Measurements from ENCODE around the gene ZNF615.
"Not testable (repeated sequence)": the region's sequence is repeated elsewhere in the genome, so short reads cannot be mapped to it uniquely, and the experiment has no call there.

The ZNF615 gene

DNA sequence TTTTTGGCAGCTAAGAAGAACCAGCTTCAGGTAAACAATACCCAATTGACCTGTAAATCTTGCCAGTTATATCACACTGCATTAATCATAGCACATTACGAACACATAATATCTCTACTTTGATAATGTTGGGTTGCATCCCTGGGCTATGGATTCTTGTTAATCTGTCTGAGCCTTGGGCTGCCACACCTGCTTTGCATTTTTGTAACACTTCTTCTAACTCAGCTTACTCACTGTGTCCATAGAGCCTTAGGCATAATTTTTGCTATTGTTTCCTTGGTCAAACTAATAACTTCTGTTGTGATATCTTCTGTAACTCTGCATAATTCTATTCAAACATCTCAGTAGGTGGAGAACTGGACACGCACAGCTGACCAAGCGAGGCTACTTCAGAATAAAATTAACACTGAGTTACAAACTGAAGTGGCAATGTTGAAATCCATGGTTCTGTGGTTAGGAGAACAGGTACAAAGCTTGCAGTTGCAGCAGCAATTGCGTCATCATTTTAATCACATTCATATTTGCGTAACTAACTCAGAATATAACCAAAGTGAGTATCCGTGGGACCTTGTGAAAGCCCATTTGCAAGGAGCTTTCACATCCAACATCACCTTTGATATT is 27.8 kb downstream of the ZNF615 start:
- DNase-seq: no peak

DNA sequence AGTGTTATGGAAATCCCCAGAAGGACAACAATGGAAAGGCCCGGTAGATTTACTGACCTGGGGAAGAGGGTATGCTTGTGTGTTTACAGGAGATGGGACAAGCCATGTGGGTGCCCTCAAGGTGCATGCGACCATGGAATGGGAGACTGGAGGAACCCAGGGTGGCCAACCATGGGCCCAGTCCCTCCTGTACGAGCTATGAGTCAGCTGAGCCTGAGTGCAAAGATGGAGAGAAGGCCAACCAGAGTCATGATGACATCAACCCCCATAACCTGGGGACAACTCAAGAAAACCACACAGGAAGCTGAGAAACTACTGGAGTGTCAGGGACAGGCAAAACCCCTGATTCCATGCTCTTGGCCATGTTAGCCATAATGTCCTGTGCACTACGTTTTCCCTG is 29.1 kb downstream of the ZNF615 start:
- no peak for DNase-seq

DNA sequence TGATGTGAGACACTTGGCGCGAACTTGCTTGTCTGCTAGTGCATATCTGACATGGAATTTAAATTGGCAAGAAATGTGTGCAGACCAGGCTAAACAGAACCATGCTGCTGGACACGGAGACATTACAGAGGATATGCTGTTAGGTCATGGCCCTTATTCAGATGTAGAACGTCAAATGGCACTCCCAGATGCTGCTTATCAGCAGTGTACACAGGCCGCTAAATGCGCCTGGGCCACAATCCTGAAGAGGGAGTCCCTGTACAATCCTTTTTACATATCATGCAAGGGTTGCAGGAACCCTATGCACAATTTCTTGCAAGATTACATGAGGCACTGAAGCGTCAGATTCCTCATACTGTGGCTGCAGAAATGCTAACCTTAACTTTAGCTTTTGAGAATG is 30.7 kb downstream of the ZNF615 start:
- no peak for DNase-seq

DNA sequence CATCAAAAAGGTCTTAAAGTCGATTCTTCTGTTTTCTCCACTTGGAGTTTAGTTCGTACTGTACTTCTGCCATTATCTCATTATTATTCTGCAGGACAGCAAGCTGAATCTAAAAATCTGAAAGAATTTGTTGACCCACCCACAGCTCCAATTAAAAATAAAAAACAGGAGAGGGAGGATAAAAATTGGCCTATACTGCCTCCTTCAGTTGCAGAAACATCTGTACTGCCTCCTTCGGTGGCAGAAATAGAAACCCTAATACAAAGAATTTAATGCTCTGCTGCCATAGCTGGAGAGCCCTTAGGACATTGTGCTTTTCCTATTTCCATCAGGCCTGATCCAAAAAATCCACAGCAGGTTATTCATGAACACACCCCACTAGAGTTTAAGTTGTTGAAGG is 31.2 kb downstream of the ZNF615 start:
- DNase-seq: no peak

DNA sequence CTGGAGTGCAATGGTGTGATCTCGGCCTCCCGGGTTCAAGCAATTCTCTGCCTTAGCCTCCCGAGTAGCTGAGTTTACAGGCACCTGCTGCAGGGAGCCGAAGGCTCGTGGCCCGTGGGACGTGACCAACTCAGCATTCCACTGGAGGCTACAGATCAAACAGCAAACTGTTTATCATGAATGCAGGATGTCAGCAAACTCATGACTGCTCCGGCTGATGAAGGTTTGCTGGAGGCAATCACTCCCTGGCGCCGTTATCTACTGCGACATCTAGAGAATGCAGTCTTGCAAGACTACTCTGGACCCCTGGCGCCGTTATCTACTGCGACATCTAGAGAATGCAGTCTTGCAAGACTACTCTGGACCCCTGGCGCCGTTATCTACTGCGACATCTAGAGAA is 32.2 kb downstream of the ZNF615 start:
- not testable (repeated sequence) for DNase-seq

DNA sequence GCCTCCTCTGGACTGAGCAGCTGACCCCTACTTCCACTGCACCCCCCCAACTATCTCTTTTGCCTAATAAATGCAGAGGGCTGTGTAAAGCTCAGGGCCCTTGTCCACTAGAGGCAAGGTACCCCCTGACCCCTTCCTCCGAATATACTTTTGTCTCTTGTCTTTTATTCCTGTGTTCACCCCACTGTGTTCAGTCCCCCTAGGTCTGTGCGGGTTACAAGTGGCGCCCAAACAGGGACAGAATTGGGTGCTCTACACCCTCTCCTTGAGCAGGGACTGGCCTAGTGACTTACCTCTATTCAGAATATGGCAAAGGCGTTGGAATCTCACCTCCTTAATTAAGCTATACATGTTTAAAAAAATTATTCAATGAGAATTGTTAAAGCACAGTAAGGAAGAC is 36.4 kb downstream of the ZNF615 start:
- DNase-seq: peak in 2 of 5 experiments; percentile 6 to 67

DNA sequence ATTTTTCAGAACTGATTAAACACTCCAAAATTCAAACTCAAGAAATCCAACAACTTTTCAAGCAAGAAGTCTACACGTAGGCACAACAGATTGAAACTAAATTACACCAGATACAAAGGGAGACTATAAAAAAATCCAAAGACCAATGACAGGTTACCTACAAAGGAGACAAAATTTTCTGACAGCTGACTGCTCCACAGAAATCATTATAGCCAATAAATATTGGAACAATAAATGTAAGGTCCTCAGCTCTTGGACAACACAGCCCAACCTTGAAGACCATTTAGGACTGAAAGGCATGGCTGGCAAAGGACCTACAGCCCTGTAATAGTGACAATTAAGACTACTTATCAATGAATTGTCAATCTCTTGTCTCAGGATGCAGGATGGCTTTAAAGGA is 37.3 kb downstream of the ZNF615 start:
- no peak for DNase-seq

DNA sequence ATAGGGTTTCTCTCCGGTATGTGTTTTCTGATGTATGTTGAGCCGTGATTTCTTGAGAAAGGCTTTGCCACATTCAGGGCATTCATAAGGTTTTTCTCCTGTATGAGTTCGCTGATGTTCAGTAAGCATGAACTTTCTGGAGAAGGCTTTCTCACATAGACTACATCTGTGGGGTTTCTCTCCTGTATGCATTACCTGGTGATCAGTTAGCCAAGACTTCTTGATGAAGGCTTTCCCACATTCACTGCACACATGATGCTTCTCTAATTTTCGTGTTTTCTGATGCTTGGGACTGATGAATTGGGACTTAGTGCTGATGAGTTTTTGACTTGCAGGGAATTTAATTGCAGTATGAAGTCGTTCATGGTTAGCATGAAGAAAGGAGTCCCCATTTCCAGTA is 42.4 kb downstream of the ZNF615 start:
- DNase-seq: no peak

DNA sequence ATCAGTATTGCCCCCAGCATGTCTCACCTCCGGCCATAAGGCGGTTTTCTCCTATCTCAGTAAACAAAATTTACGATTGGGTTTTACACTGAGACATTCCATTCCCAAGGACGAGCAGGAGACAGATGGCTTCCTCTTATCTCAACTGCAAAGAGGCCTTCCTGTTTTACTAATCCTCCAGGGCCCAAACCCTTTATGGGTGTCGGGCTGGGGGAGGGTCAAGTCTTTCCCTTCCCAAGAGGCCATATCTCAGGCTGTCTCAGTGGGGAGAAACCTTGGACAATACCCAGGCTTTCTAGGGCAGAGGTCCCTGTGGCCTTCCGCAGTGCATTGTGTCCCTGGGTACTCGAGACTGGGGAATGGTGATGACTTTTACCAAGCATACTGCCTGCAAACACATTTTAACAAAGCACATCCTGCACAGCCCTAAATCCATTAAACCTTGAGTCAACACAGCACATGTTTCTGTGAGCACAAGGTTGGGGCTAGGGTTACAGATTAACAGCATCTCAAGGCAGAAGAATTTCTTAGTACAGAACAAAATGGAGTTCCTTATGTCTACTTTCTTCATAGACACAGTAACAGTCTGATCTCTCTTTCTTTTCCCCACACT is 47.3 kb downstream of the ZNF615 start:
- not testable (repeated sequence) for DNase-seq

DNA sequence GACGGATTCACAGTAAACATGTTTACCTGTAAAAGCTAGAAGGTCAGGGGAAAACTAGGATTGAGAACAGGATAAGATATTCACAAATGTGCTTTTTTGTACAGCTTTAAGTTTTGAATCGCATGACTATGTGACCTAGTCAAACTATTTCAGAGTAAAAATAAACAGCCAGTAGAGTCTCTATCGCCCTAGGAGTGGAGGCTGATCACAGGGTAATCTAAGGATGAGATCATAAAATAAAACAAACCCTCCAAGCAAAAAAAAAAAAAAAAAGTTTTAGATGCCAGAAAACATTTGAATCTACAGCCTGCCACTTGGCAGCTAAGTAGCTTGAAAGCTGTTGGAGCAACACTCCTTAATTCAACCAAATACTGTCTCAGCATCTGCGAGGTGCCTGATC is 48.2 kb downstream of the ZNF615 start:
- DNase-seq: no peak

DNA sequence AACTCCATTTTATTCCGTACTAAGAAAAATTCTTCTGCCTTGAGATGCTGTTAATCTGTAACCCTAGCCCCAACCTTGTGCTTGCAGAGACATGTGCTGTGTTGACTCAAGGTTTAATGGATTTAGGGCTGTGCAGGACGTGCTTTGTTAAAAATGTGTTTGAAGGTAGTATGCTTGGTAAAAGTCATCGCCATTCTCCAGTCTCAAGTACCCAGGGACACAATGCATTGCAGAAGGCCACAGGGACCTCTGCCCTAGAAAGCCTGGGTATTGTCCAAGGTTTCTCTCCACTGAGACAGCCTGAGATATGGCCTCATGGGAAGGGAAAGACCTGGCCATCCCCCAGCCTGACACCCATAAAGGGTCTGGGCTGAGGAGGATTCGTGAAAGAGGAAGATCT is 50.2 kb downstream of the ZNF615 start:
- DNase-seq: not testable (repeated sequence)

DNA sequence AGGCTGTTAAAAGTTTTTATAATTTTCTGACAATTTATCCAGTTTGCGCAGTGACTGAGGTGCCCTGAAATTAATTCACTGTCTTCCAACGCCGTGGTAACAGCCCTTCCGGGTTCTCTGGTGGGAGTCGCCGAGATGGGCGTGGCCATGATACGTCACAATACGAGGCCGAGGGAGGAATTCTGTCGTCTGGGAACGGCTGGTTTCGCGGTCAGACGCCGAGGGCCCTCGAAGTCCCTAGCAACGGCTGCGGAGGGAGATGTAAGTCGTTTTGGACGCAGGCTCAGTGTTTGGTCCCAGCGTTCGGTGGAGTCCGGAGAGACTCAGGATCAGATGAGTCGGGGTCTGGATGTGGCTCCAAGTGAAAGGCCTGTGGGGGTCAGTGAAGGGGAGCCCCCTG is 59.0 kb downstream of the ZNF615 start:
- DNase-seq: no peak

DNA sequence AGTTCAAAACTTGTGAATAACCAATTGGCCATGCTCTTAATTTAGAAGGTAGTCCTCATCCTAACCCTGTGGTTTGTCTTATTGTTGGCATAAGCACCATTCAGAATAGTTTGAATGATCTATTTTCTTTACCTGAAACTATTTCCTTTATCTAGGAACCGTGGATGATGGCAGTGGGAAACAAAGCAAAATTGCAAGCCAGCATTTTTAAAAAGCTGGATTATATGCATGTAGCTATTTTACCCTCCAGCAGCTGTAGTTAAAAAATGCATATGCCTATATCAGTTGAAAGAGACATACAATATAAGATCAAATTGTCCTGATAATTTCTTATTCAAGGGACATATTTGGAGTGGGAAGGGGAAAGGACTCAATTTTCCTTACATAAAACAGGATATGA is 61.4 kb downstream of the ZNF615 start:
- DNase-seq: no peak

DNA sequence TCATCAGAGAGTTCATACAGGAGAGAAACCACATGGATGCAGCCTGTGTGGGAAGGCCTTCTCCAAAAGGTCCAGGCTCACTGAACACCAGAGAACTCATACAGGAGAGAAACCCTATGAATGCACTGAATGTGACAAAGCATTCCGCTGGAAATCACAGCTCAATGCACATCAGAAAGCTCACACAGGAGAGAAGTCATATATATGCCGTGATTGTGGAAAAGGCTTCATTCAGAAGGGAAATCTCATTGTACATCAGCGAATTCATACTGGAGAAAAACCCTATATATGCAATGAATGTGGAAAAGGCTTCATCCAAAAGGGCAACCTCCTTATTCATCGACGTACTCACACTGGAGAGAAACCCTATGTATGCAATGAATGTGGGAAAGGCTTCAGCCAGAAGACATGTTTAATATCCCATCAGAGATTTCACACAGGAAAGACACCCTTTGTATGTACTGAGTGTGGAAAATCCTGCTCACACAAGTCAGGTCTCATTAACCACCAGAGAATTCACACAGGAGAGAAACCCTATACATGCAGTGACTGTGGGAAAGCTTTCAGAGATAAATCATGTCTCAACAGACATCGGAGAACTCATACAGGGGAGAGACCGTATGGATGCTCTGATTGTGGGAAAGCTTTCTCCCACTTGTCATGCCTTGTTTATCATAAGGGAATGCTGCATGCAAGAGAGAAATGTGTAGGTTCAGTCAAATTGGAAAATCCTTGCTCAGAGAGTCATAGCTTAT is 63.0 kb downstream of the ZNF615 start:
- no peak for DNase-seq
